A549 treated with RU486 at 1 μM for 4 hours (cell line): Measurements from ENCODE around the gene ALKBH1. TPM values are rescaled to one million over a fixed set of nuclear protein-coding genes. Genes with fewer than 3 reads are reported as not detected.

ENCODE experiments used
- total RNA-seq: library from RNA; stranded (reverse); fragments of 200-300 nt; extraction: Qiagen RNA extraction; gene quantifications from 5 replicates; pipeline ENCODE4 v1.2.3, GENCODE V29; 2022; ENCODE audit warnings: low read depth

ALKBH1 gene
- total RNA-seq: 13.8 to 17.4 TPM (median 16.1 TPM) in 5 replicates

DNA sequence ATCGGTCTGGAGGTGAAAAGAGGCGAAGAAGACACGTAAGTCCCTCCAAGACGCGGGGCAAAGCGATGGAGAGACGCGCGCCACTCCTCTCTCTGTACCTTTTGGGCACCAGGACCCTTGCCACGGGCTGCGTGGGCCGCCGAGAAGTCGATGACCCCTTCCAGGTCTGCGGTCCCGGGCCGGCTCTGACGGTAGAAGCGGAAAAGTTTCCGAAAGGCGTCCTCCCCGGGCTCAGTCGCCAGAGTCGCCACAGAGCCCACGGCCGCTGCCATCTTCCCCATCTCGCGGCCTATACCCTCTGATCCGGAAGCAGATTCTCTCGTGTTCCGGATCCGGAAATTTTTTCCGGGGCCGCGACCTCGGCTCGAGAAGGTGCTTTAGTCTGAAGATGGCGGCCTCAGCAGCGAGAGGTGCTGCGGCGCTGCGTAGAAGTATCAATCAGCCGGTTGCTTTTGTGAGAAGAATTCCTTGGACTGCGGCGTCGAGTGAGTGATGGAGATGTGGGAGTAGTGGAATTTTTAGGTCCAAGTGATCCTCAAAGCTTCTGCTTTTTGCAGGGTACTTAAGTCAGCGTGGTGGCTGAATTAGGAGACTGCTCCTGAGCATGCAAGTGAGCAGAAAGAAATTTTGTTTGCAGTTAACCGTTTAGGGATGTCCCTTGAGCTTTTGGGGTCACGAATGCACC, at the start of gene ALKBH1, which contains the start of gene SLIRP:
Gene ALKBH1 (minus strand): TSS at position 300 of the 685 bp plus-strand sequence. CDS start 19 bp downstream, at position 281.
Gene SLIRP (plus strand): TSS at position 380 of the 685 bp plus-strand sequence. CDS start 9 bp downstream, at position 389.

Other genes starting within 250 kb of the ALKBH1 start
- gene AHSA1, start 249.9 kb downstream of the ALKBH1 start, total RNA-seq: 234 to 329 TPM (median 287 TPM) in 5 replicates
- gene ISM2, start 209.2 kb downstream of the ALKBH1 start, total RNA-seq: 0.40 to 0.57 TPM (median 0.46 TPM) in 5 replicates
- gene SPTLC2, start 91.4 kb downstream of the ALKBH1 start, total RNA-seq: 23.6 to 31.9 TPM (median 27.5 TPM) in 5 replicates
- gene SLIRP, start 80 bp upstream of the ALKBH1 start, total RNA-seq: 401 to 517 TPM (median 411 TPM) in 5 replicates
- gene SNW1, start 53.1 kb upstream of the ALKBH1 start, total RNA-seq: 68.2 to 88.7 TPM (median 73.4 TPM) in 5 replicates
- 5.4 to 6.8 TPM (median 5.7 TPM) in 5 replicates for gene ADCK1, start 92.1 kb upstream of the ALKBH1 start, total RNA-seq